Liver (tissue), 9 donors: Measurements from ENCODE around the gene MPND. TPM values are rescaled to one million over a fixed set of nuclear protein-coding genes. Genes with fewer than 3 reads are reported as not detected.
"Not testable (repeated sequence)": the region's sequence is repeated elsewhere in the genome, so short reads cannot be mapped to it uniquely, and the experiment has no call there.

Experiments used
- DNase-seq: peaks from one replicate; pipeline ENCODE4 v3.0.0-alpha.2; 2017; ENCODE audit warnings: low spot score
- H3K27ac ChIP-seq, 2 donors: one replicate each; pipeline ENCODE4 v1.7.0; 2013; ENCODE audit warnings: inconsistent platforms in 2 of 2, low read length in 2 of 2, control low read depth in 1 of 2, low read depth in 1 of 2, mild to moderate bottlenecking in 1 of 2
- H3K27me3 ChIP-seq, 4 donors: one replicate each; pipeline versions ENCODE4 v1.6.1 to v1.7.0; 2013; ENCODE audit warnings: low read length in 3 of 4, inconsistent platforms in 1 of 4, mild to moderate bottlenecking in 1 of 4, moderate library complexity in 1 of 4; ENCODE audit not compliant: control insufficient read depth in 4 of 4, insufficient read depth in 4 of 4
- H3K36me3 ChIP-seq, 4 donors: one replicate each; pipeline versions ENCODE4 v1.6.1 to v1.7.0; 2013; ENCODE audit warnings: low read length in 3 of 4, mild to moderate bottlenecking in 3 of 4, low read depth in 1 of 4, moderate library complexity in 1 of 4; ENCODE audit not compliant: control insufficient read depth in 4 of 4, insufficient read depth in 3 of 4
- H3K4me1 ChIP-seq, 4 donors: one replicate each; pipeline versions ENCODE4 v1.6.1 to v1.7.0; 2013; ENCODE audit warnings: low read length in 3 of 4, mild to moderate bottlenecking in 3 of 4, moderate library complexity in 1 of 4; ENCODE audit not compliant: control insufficient read depth in 4 of 4, insufficient read depth in 4 of 4
- H3K4me3 ChIP-seq, 3 donors: one replicate each; pipeline versions ENCODE4 v1.6.1 to v1.7.0; 2013; ENCODE audit warnings: low read length in 3 of 3, control low read depth in 1 of 3, low read depth in 1 of 3, mild to moderate bottlenecking in 1 of 3
- H3K9ac ChIP-seq, 2 donors: one replicate each; pipeline ENCODE4 v1.7.0; 2013; ENCODE audit warnings: low read length in 2 of 2, mild to moderate bottlenecking in 2 of 2, moderate library complexity in 2 of 2, control low read depth in 1 of 2, low read depth in 1 of 2
- H3K9me3 ChIP-seq, 4 donors: one replicate each; pipeline versions ENCODE4 v1.6.1 to v1.7.0; 2013; ENCODE audit warnings: low read length in 3 of 4; ENCODE audit not compliant: control insufficient read depth in 4 of 4
- CTCF ChIP-seq: fragments of 150-350 bp; IDR thresholded peaks from 2 replicates; pipeline ENCODE4 v1.5.1; 2017; ENCODE audit warnings: improper control_type of control experiment, low read depth, low read length; ENCODE audit not compliant: missing input control
- EGR1 ChIP-seq, 2 donors: IDR thresholded peaks; 2 replicates each; pipeline ENCODE4 v1.6.1; 2016 to 2018; ENCODE audit warnings: antibody characterized with exemption in 2 of 2, low read depth in 2 of 2
- FOXA1 ChIP-seq: IDR thresholded peaks from 2 replicates; pipeline ENCODE4 v1.6.1; 2016; ENCODE audit warnings: antibody characterized with exemption
- FOXA2 ChIP-seq: IDR thresholded peaks from 2 replicates; pipeline ENCODE4 v1.6.1; 2016; ENCODE audit warnings: antibody characterized with exemption
- GABPA ChIP-seq, 2 donors: IDR thresholded peaks in 1 of 2; conservative IDR thresholded peaks in 1 of 2; 2 replicates each; pipeline ENCODE4 v1.6.1; 2016; ENCODE audit warnings: antibody characterized with exemption in 2 of 2, mild to moderate bottlenecking in 1 of 2, moderate library complexity in 1 of 2
- HNF4A ChIP-seq, 2 donors: conservative IDR thresholded peaks; 2 replicates each; pipeline ENCODE4 v1.6.1; 2016; ENCODE audit warnings: antibody characterized with exemption in 2 of 2, mild to moderate bottlenecking in 2 of 2
- HNF4G ChIP-seq: IDR thresholded peaks from 2 replicates; pipeline ENCODE4 v1.6.1; 2016; ENCODE audit warnings: antibody characterized with exemption
- MAX ChIP-seq: IDR thresholded peaks from 2 replicates; pipeline ENCODE4 v1.6.1; 2016; ENCODE audit warnings: antibody characterized with exemption
- NR2F2 ChIP-seq: IDR thresholded peaks from 2 replicates; pipeline ENCODE4 v1.6.1; 2016; ENCODE audit warnings: antibody characterized with exemption
- RAD21 ChIP-seq, 2 donors: IDR thresholded peaks; 2 replicates each; pipeline ENCODE4 v1.6.1; 2016; ENCODE audit warnings: antibody characterized with exemption in 2 of 2, mild to moderate bottlenecking in 2 of 2
- REST ChIP-seq: IDR thresholded peaks from 2 replicates; pipeline ENCODE4 v1.6.1; 2016; ENCODE audit warnings: antibody characterized with exemption, mild to moderate bottlenecking
- RXRA ChIP-seq, 2 donors: IDR thresholded peaks; 2 replicates each; pipeline ENCODE4 v1.6.1; 2017 to 2018; ENCODE audit warnings: antibody characterized with exemption in 2 of 2, mild to moderate bottlenecking in 1 of 2
- TAF1 ChIP-seq: conservative IDR thresholded peaks from 2 replicates; pipeline ENCODE4 v1.6.1; 2016; ENCODE audit warnings: antibody characterized with exemption, mild to moderate bottlenecking
- YY1 ChIP-seq: IDR thresholded peaks from 2 replicates; pipeline ENCODE4 v1.6.1; 2016; ENCODE audit warnings: antibody characterized with exemption, mild to moderate bottlenecking
- ZBTB33 ChIP-seq: IDR thresholded peaks from 2 replicates; pipeline ENCODE4 v1.6.1; 2016; ENCODE audit warnings: antibody characterized with exemption
- WGBS: extraction: QIAGEN DNeasy Blood & Tissue Kit; methylation state at CpG from one replicate; pipeline ENCODE4 v1.1.7; 2013; 5-methylcytosine and 5-hydroxymethylcytosine counted together
- polyA plus RNA-seq, 2 donors: library from polyadenylated mRNA; stranded (reverse) in 1 of 2; unstranded in 1 of 2; fragments of 200-250 nt in 1 of 2; fragments of >200 nt in 1 of 2; fragmentation: Nextera tagmentation in 1 of 2; extraction: Ambion mirVana in 1 of 2; gene quantifications; one replicate each; pipeline versions ENCODE4 v1.2.1 to v1.2.3, GENCODE V29; 2013 to 2015
- total RNA-seq, 2 donors: library from RNA; depleted of rRNA; stranded (reverse); fragments of >200 nt; gene quantifications; one replicate each; pipeline ENCODE4 v1.2.3, GENCODE V29; 2014
- donor health status: healthy.
- donor health status: healthy.
- donor health status: healthy.
- donor health status: healthy.
- donor health status: healthy.

MPND gene
- total and polyA plus RNA-seq, 4 donors: 4.7 to 9.9 (median 9.2) TPM

- 96% methylated on average over 16 of the region's 16 CpGs for WGBS
- DNase-seq, H3K36me3 ChIP-seq, H3K27me3 ChIP-seq, H3K4me3 ChIP-seq, H3K9me3 ChIP-seq, H3K9ac ChIP-seq, H3K27ac ChIP-seq: not testable (repeated sequence)
- H3K4me1 ChIP-seq: peaks cover 3 to 21% (median 14%) of the 10 kb centered on the region in 4 donors
Observed at GRCh38 chr19:4349225-4349624, 5.9 kb downstream of the MPND start.

GRCh38 chr19:4350111-4350510 is 6.7 kb downstream of the MPND start:
- DNase-seq: no peak
- Histone ChIP-seq H3K27ac (no peak overlapping the region), H3K36me3 (peaks cover 0 to 2% (median 0%) of the 10 kb centered on the region in 4 donors), H3K27me3 (no peaks in the 10 kb centered on the region), H3K4me3 (no peak overlapping the region), H3K9ac (no peak overlapping the region), H3K9me3 (no peaks in the 10 kb centered on the region), H3K4me1 (peaks cover 3 to 15% (median 10%) of the 10 kb centered on the region in 4 donors)
- no peak for TF ChIP-seq FOXA1
- no peak for TF ChIP-seq ZBTB33
- no peak for TF ChIP-seq EGR1 (IDR thresholded peaks at IDR 0.05; ENCODE audit: low read depth in 2 of 2)
- TF ChIP-seq RXRA (IDR thresholded peaks at IDR 0.05): no peak
- TF ChIP-seq GABPA (IDR thresholded peaks at IDR 0.05 in 1 of 2, conservative IDR thresholded peaks at IDR 0.05 in 1 of 2): no peak
- TF ChIP-seq YY1: no peak
- no peak for TF ChIP-seq FOXA2
- no peak for TF ChIP-seq REST
- no peak for TF ChIP-seq RAD21 (IDR thresholded peaks at IDR 0.05)
- TF ChIP-seq MAX: no peak
- no peak for TF ChIP-seq TAF1
- TF ChIP-seq NR2F2: no peak
- no peak for TF ChIP-seq CTCF
- no peak for TF ChIP-seq HNF4A (conservative IDR thresholded peaks at IDR 0.05)
- TF ChIP-seq HNF4G: no peak
- 96% methylated on average over 8 of the region's 8 CpGs for WGBS
